Fibroblast of peridontal ligament (primary cell): ENCODE results near the gene CLEC14A.

ENCODE experiments used
- DNase-seq: peaks from one replicate; pipeline ENCODE4 v3.0.0-alpha.2; 2010; ENCODE audit errors: extremely low read depth

CLEC14A gene

DNA sequence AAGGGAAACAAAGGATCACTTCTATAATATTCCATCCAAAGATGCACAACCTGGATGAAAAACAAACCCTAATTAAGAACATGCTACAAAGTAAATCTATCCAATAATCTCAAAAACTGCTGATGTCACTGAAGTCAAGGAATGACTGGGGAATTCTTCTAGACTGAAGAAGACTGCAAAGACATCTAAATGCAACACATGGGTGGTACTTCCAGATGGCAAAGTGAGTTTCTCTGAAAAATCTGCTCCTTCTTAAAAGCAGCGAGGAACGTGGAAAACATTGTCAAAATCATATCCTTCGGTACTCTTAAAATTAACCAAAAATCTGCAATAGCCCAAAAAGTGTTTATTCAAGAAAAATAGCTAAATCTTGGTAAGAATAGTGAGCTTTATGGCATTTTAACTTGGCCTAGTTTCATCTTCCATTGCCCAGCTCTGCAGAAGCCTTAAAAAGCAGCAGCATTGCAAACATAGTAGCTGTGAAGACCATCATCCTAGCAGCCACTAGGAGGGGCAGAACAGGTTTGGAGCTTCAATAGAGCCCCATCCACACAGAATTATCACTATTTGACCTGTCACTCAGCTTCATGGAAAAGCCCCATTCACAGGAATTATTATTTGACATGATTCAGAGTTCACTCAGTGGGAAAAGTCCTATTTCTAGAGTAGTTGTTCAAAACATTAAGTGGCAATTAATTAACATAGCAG, 7.4 kb downstream of the CLEC14A start:
- no peak for DNase-seq

DNA sequence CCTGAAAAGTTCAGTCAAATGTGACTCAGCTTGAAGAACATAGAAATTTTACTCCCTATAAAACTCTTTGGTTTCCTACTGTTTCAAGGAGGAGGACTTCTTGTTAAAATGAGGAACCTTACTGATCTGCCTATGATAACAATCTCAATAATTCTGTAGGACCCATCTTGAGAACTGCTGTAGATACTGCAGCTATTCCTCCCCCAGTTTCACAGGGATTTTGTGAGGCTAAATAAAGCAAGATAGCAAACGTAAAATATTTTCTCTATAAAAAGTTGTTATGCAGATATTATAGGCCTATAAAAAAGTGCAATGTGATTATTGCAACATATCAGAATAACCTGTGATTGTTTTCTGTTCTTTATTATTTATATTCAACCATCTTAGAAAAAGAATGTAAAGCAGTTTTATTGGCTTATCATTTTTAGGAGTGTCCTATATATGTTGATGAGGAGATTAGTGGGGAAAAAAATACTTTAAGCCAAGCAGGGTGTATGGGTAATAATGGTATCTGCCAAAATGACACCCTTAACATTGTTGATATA, 12.1 kb downstream of the CLEC14A start:
- DNase-seq: no peak

DNA sequence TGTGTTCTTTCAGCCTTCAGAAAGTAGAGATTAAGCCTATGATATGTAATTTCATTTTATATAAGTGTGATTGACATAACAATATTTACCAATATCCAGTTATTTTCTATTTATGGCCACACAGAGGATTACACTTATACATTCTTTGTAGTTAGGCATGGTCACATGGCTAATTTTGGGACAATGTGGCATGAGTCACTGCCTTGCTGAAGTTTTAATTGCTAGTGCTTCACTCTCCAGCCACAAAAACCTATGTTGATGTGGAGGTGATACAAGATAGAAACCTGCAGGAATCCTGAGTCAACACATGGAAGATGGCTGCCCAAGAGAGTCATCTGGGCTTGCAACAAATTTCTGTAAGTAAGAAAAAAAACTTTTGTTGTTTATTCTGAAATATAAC, 17.0 kb downstream of the CLEC14A start:
- DNase-seq: no peak

DNA sequence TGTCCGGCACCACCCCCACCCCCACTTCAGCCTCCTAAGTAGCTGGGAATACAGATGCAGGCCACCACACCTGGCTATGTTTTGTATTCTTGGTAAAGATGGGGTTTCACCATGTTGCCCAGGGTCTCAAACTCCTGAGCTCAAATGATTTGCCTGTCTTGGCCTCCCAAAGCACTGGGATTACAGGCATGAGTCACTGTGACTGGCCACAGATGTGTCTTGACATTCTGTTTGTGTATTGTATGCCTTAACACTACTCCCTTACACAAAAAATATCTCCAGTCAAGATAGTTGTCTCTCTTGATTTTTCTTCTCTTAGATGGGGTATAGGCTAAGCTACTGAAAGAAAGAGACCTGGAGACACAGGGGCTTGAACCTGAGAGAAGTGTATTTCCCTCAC, 17.6 kb downstream of the CLEC14A start:
- DNase-seq: no peak

DNA sequence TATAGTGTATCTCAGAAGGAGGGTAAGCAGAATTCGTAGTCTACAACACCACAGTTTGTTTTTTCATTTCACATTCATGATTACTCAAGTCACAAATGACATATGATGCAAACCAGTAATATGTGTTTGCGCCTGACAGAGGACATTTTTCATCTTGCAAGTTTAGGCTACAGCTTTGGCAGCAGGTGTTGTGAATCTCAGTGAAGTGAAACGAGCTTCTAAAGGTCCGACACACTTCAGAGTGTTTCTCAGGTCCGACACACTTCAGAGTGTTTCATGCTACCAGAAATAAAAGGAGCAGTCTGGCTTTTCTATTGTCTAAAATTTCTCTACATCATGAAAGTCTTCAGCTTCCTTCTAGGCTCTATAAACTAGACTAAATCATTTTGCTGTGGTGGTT, 22.7 kb downstream of the CLEC14A start:
- DNase-seq: no peak

DNA sequence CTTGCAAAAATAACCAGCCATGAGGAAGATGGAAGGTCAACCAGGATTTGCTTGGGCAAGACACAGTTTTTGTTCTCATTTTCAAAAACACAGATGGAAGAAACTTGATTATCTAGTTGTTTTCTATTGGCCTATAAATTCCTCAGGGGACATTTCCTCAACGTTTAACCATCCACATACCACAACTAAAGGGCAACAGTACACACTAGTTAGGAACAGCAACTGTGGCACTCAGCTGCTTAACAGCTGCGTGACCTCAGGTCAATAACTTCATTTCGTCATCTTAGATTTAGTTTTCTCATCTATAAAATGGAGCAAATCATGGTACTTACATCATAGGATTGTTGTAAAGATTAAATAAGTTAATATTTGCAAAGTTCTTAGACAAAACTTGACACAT, 29.5 kb downstream of the CLEC14A start:
- DNase-seq: no peak

DNA sequence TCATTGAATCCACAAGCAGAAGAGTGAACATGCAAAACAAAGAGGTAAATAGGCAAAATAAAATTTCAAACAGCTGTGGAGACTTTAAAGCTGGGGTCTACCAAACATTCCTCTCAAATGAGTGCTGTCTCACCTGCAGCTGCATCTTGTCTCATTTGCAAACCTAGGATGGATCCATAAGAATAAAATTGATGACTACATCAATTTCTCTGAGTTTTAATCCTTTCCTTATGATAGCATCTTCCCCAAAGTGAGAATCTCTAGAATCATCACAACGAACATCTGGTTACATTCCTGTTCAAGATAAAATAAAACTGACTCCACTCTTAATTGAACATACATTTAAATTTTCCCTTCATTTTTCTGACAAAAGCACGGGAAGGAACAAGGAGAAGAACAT, 29.9 kb downstream of the CLEC14A start:
- no peak for DNase-seq

DNA sequence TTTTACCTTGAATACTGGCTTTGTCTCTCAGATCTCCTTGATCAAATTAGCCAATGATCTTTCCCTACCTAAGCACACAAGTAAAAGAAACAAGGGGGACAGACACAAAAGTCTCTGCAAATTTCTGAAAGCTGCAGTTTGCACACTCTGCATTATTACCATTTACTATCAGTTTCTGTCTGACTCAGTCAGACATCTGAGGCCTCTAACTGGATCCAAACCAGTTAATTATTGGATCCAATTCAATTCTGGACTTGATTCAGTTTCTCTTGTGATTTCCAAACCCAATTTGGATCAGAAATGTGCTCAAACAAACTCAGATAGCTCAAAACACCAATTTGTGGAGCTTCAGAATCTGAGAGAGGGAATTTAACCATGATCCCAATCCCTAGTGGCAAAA, 31.6 kb downstream of the CLEC14A start:
- DNase-seq: no peak

DNA sequence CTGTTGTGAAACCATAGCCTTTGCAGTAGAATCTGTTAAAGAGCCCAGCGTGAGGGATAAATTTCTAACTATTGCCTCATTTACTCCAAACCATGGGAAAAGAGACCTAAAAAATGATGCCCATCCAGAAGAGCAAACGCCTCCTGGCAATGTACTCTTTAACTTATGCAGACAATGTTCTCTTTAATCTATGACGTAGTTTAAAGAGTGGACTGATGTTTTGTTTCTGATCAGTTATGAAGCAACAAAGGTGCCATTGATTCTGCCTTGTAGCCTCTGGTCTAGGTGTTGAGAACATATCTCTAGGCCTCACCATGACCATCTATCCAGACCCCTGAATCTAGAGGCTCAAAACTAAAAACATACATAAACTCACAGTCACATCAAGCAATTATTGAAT, 34.8 kb downstream of the CLEC14A start:
- no peak for DNase-seq

DNA sequence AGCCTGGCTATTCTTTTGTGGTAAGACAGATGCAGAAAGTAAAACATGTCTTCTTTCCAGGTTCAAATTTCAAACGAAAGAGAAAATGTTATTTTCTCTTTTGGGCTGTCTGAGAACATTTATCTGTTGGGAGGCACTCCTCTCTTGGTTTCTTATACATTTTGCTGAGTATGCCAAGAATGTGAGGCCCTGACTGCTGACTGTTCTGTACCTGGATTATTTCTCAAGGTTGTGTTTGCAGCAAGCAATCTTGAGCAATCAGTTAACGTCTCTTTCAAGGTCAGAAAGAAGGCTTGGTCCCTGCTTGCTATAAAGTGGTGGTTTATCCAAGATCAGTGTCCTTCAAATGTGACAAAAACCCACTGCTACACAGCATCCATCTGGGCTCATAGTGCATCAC, 38.3 kb downstream of the CLEC14A start:
- DNase-seq: no peak

DNA sequence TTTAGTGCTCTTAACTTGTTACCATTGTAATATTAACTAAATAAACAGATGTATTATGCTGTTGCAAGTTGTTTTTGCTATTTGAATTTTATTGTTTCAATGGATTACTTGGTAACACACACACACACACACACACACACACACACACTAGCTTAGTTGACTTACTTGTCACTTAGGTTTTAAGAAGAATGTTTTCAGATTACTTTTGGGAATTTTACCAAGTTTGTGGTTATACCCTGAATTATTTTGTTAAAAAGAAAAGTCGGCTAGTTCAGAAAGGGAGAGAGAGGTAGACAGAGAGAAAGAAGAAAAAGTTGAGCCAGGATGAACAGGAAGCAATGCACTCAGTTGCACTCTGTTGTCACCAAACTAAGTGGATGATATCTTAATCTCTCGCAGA, 42.9 kb downstream of the CLEC14A start:
- DNase-seq: no peak

DNA sequence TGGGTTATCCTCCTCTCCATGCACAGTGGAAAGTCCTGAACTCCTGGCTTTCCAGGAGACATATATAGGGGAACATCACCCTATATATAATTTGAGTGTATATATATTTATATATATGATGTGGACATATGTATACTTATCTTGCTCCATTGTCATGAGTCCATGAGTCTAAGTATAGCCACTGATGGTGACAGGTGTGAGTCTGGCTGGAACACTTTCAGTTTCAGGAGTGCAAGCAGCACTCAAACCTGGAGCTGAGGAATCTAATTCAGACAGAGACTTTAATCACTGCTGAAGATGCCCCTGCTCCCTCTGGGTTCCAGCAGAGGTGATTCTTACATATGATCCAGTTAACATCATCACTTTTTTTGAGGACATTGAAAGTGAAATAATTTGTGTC, 43.8 kb downstream of the CLEC14A start:
- DNase-seq: no peak

DNA sequence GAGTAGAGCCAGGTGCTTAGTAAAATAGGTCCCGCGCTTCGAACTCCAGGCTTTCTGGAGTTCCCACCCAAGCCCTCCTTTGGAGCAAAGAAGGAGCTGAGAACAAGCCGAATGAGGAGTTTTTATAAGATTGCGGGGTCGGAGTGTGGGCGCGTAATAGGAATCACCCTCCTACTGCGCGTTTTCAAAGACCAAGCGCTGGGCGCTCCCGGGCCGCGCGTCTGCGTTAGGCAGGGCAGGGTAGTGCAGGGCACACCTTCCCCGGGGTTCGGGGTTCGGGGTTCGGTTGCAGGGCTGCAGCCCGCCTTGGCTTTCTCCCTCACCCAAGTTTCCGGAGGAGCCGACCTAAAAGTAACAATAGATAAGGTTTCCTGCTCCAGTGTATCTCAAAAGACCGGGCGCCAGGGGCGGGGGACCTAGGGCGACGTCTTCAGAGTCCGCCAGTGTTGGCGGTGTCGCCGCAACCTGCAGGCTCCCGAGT, 44.6 kb downstream of the CLEC14A start:
- DNase-seq: no peak

DNA sequence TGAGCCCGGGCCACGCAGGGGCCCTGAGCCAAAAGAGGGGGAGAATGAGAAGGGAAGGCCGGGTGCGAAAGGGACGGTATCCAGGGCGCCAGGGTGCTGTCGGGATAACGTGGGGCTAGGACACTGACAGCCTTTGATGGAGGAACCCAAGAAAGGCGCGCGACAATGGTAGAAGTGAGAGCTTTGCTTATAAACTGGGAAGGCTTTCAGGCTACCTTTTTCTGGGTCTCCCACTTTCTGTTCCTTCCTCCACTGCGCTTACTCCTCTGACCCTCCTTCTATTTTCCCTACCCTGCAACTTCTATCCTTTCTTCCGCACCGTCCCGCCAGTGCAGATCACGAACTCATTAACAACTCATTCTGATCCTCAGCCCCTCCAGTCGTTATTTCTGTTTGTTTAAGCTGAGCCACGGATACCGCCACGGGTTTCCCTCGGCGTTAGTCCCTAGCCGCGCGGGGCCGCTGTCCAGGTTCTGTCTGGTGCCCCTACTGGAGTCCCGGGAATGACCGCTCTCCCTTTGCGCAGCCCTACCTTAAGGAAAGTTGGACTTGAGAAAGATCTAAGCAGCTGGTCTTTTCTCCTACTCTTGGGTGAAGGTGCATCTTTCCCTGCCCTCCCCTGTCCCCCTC, 45.2 kb downstream of the CLEC14A start:
- DNase-seq: no peak

DNA sequence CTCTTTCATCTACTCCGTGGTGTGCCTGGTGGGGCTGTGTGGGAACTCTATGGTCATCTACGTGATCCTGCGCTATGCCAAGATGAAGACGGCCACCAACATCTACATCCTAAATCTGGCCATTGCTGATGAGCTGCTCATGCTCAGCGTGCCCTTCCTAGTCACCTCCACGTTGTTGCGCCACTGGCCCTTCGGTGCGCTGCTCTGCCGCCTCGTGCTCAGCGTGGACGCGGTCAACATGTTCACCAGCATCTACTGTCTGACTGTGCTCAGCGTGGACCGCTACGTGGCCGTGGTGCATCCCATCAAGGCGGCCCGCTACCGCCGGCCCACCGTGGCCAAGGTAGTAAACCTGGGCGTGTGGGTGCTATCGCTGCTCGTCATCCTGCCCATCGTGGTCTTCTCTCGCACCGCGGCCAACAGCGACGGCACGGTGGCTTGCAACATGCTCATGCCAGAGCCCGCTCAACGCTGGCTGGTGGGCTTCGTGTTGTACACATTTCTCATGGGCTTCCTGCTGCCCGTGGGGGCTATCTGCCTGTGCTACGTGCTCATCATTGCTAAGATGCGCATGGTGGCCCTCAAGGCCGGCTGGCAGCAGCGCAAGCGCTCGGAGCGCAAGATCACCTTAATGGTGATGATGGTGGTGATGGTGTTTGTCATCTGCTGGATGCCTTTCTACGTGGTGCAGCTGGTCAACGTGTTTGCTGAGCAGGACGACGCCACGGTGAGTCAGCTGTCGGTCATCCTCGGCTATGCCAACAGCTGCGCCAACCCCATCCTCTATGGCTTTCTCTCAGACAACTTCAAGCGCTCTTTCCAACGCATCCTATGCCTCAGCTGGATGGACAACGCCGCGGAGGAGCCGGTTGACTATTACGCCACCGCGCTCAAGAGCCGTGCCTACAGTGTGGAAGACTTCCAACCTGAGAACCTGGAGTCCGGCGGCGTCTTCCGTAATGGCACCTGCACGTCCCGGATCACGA, 46.0 kb downstream of the CLEC14A start:
- DNase-seq: no peak

DNA sequence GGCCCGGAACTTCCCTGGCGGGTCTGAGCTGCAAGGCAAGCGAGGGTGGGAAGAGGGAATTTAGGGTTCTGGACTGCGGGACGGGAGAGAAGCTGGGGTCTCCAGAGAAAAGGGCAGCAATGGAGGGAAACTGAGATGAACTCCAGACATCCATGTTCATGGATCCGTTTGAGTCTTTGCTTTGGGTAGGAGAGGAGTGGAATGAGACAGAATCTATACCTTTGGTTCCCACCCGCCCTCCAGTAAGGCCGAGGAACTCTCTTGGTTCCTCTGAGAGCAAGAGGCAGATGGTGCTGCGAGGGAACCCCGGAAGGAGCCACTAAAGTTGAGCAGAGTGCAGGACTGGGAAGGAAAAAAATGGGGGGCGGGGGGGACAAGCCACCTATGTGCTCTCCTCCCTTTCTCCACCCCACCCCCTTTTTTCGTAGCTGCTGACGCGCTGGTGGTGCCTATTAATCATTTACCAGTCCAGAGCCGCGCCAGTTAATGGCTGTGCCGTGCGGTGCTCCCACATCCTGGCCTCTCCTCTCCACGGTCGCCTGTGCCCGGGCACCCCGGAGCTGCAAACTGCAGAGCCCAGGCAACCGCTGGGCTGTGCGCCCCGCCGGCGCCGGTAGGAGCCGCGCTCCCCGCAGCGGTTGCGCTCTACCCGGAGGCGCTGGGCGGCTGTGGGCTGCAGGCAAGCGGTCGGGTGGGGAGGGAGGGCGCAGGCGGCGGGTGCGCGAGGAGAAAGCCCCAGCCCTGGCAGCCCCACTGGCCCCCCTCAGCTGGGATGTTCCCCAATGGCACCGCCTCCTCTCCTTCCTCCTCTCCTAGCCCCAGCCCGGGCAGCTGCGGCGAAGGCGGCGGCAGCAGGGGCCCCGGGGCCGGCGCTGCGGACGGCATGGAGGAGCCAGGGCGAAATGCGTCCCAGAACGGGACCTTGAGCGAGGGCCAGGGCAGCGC, 47.0 kb downstream of the CLEC14A start:
- no peak for DNase-seq

DNA sequence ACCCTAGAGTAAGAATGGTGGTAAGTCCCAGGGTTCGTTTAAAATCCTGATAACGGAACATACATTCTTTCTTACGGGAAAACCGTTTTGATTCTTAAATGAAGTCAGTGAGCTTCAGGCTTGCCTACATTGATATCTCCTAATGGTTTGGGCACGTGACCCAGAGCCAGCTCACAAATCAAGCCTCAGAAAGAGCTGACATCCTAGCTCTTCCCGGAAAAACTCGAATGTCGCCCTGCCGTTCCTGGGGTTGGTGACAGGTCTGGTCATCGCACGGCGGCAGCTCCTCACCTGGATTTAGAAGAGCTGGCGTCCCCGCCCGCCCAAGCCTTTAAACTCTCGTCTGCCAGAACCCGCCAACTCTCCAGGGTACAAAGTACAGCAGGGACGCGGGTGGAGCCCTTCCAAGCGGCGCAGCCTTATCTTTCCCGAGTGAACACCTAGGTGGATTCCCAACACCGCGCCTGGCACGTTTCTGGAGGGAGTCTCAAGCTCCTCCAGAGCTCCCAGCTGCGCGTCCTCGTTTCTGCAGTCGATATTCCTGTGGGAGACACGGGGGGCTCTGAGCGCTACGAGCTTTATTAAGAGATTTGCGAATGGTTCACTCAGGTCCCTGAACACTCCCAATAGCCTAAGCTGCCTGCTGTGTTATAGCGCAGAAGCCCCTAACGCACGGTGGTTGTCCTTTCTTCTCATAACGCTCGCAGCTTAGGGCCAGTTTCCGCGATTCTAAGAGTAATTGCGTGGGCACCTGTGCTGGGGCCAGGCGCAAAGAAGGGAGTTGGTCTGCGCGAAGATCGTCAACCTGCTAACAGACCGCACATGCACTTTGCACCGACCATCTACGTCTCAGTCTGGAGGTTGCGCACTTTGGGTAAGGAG, 47.9 kb downstream of the CLEC14A start, which contains the start of gene SSTR1:
TSS of gene SSTR1 (plus strand) at position 169 of the 882 bp plus-strand sequence. CDS start 1,486 bp downstream, outside the sequence.
- DNase-seq: no peak

DNA sequence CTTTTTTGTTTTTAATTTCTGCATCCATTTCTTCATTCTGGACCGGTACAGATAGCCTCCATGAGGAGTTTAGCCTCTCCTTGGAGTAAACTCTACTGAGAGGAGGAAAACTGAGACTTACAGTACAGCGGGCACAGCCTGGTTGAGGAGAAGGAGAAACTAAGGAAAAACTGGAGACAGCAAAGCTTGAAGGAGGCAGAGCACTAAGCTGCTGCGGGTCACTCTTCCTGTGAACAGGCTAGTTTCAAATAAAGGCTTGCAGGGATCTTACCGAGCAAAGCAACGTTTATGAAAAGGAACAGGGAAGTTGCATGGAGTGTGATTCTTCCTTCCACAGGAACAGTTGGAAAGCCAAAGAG, 48.5 kb downstream of the CLEC14A start:
- no peak for DNase-seq

DNA sequence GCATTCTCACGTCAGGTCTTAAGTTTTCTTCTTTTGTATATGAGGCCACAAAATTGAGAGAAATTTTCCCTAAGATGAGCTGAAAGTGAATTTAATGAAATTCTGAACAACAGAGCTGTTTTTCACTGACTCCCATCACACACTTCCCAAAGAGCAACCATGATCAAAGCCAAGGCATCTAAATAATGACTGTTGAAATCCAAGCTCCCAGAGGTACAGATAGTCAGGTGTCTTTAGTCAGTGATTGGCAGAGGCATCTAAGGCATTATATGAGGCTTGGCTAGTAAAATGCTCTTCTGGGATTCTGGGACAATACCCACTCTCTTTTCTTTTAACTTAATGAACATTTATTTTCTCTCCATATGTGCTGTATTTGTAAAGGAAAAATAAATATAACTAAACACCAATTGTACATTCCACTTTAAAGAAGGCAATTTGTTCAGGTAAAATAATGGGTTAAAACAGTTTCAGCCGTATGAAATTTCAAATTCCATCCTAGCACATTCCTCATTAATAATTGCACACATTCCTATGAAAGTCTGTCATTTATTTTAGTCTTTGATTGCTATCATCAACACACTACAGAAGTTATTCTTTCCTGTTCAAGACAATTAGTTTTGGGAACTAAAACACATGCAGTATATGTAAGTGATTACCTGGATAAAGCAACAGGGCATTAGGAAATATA, 49.1 kb downstream of the CLEC14A start:
- no peak for DNase-seq
